Keratinocyte (primary cell): ENCODE results near the gene AKAP13. TPM values are rescaled to one million over a fixed set of nuclear protein-coding genes. Genes with fewer than 3 reads are reported as not detected.

Experiments used
- DNase-seq: peaks from one replicate; pipeline ENCODE4 v3.0.0-alpha.2; 2011; ENCODE audit warnings: low read depth, missing footprints, low spot score
- FAIRE-seq: peaks from 2 replicates; lab custom pipeline; 2011; peaks lifted over from hg19 to GRCh38; lab: Jason Lieb, UNC
- H2AFZ ChIP-seq: 2 replicates; pipeline ENCODE4 v1.6.0; 2012; ENCODE audit warnings: low read length, control low read depth, inconsistent platforms; ENCODE audit not compliant: control insufficient read depth
- H3K27ac ChIP-seq: 2 replicates; pipeline ENCODE4 v1.5.1; 2011; ENCODE audit warnings: low read length; ENCODE audit not compliant: control insufficient read depth, insufficient read depth
- H3K27me3 ChIP-seq: 3 replicates; pipeline ENCODE4 v1.6.0; 2011; ENCODE audit warnings: low read length; ENCODE audit not compliant: control insufficient read depth, insufficient read depth; ENCODE audit errors: extremely low read depth
- H3K36me3 ChIP-seq, 2 experiments: 2 replicates in 1 of 2; 3 replicates in 1 of 2; pipeline ENCODE4 v1.5.1; 2011; ENCODE audit warnings: low read length in 2 of 2, mild to moderate bottlenecking in 1 of 2; ENCODE audit not compliant: control insufficient read depth in 2 of 2, insufficient read depth in 2 of 2; ENCODE audit errors: extremely low read depth in 1 of 2
- H3K4me1 ChIP-seq: 3 replicates; pipeline ENCODE4 v1.5.1; 2011; ENCODE audit warnings: low read length; ENCODE audit not compliant: control insufficient read depth, insufficient read depth; ENCODE audit errors: extremely low read depth
- H3K4me2 ChIP-seq: 3 replicates; pipeline ENCODE4 v1.6.0; 2011; ENCODE audit warnings: low read depth, low read length; ENCODE audit not compliant: control insufficient read depth, insufficient read depth; ENCODE audit errors: extremely low read depth
- H3K4me3 ChIP-seq, 3 experiments: fragments of 200-600 bp in 1 of 3; sonication (generic) in 1 of 3; 2 replicates in 2 of 3; 3 replicates in 1 of 3; pipeline ENCODE4 v1.5.1; 2011 to 2016; ENCODE audit warnings: low read length in 3 of 3, mild to moderate bottlenecking in 3 of 3, control low read depth in 2 of 3, inconsistent platforms in 1 of 3, low read depth in 1 of 3, mixed read lengths in 1 of 3, mixed run types in 1 of 3, moderate library complexity in 1 of 3; ENCODE audit not compliant: control insufficient read depth in 2 of 3, insufficient read depth in 2 of 3; ENCODE audit errors: extremely low read depth in 1 of 3
- H3K79me2 ChIP-seq: 2 replicates; pipeline ENCODE4 v1.6.0; 2012; ENCODE audit warnings: low read length; ENCODE audit not compliant: control insufficient read depth, insufficient read depth
- H3K9ac ChIP-seq: 3 replicates; pipeline ENCODE4 v1.6.0; 2011; ENCODE audit warnings: low read length; ENCODE audit not compliant: control insufficient read depth, insufficient read depth; ENCODE audit errors: extremely low read depth
- H3K9me1 ChIP-seq: 3 replicates; pipeline ENCODE4 v1.6.0; 2011; ENCODE audit warnings: low read length; ENCODE audit not compliant: control insufficient read depth, insufficient read depth; ENCODE audit errors: extremely low read depth
- H3K9me3 ChIP-seq: 2 replicates; pipeline ENCODE4 v1.5.1; 2012; ENCODE audit warnings: low read depth, low read length; ENCODE audit not compliant: control insufficient read depth
- H4K20me1 ChIP-seq: 3 replicates; pipeline ENCODE4 v1.6.0; 2011; ENCODE audit warnings: low read length; ENCODE audit not compliant: control insufficient read depth, insufficient read depth; ENCODE audit errors: extremely low read depth
- EZH2 ChIP-seq: IDR thresholded peaks from one replicate; pipeline ENCODE4 v1.6.1; 2012; ENCODE audit warnings: inconsistent platforms, mild to moderate bottlenecking, low read length, moderate library complexity
- dilution Hi-C: fragments of 300-500 bp; cut with MboI; formaldehyde crosslinking; loops from one replicate; pipeline ENCODE4 v1.7.0; 2020; ENCODE audit warnings: low sequenced_read_pairs; ENCODE audit not compliant: extremely low pct_ligation_motif_present
- polyA plus RNA-seq, 5 experiments: library from polyadenylated mRNA; depleted of rRNA in 3 of 5; stranded (reverse) in 3 of 5; stranded (forward) in 1 of 5; unstranded in 1 of 5; fragments of >200 nt; gene quantifications; 1 replicate in 1 of 5; 2 replicates in 3 of 5; 3 replicates in 1 of 5; pipeline versions ENCODE4 v1.2.1 to v1.2.3, GENCODE V29; 2011 to 2012; ENCODE audit warnings: missing spikeins in 2 of 5, low read depth in 1 of 5, low replicate concordance in 1 of 5
- TF ChIP-seq, protein P1 (sequence below), 3 experiments: IDR thresholded peaks in 1 of 3; conservative IDR thresholded peaks in 1 of 3; optimal IDR thresholded peaks in 1 of 3; 2 replicates in 2 of 3; 3 replicates in 1 of 3; pipeline versions ENCODE3 to v1.5.1; 2011; ENCODE audit warnings: low read length in 3 of 3, mild to moderate bottlenecking in 3 of 3, moderate library complexity in 2 of 3, control low read depth in 1 of 3, inconsistent platforms in 1 of 3; ENCODE audit not compliant: insufficient read depth in 2 of 3; ENCODE audit errors: extremely low read depth in 1 of 3

AKAP13 gene
- polyA plus RNA-seq, 1 donor (not counting 4 experiments of a cell fraction or from before 2014, with no cell fraction given) = 16.7 TPM

DNA sequence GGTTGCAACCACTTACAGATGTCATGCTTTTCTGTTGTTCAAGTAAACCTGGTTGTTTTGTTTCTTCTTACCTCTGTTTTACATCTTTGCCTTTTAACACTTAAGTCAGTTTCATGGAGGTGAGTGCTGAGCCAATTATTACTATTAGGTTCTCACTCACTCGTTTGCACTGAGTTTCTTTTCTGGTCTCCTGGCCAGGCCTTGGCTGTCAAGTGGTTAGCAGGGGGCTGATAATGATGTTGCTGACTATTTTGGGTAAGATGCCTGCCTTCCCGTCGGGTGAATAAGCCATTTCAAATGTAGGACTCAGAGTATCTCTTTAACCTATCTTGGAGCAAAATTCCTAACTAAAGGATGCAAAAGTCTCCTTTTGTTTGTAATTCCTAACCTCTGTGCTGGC, 335.9 kb downstream of the AKAP13 start:
- Histone ChIP-seq H3K9ac (no peak overlapping the region), H3K4me1 (no peaks in the 10 kb centered on the region), H2AFZ (no peak overlapping the region), H3K4me2 (no peak overlapping the region), H3K9me1 (no peaks in the 10 kb centered on the region), H3K79me2 (no peaks in the 10 kb centered on the region), H3K27ac (no peak overlapping the region), H3K27me3 (no peaks in the 10 kb centered on the region), H3K9me3 (no peaks in the 10 kb centered on the region), H3K36me3 (peaks cover 8 to 24% of the 10 kb centered on the region in 2 experiments), H3K4me3 (no peak overlapping the region), H4K20me1 (no peaks in the 10 kb centered on the region)
- dilution Hi-C loops = no loop called here
- FAIRE-seq (no peak), DNase-seq (no peak)
- no peak for TF ChIP-seq EZH2

GRCh38 chr15:85717212-85717611, 336.8 kb downstream of the AKAP13 start:
- no peak overlapping the region for H3K4me3 ChIP-seq
- no peak overlapping the region for H2AFZ ChIP-seq
- H3K36me3 ChIP-seq = peaks cover 8 to 27% of the 10 kb centered on the region in 2 experiments
- H3K9me3 ChIP-seq = no peaks in the 10 kb centered on the region
- H4K20me1 ChIP-seq = no peaks in the 10 kb centered on the region
- no peaks in the 10 kb centered on the region for H3K9me1 ChIP-seq
- H3K4me2 ChIP-seq = no peak overlapping the region
- H3K79me2 ChIP-seq = no peaks in the 10 kb centered on the region
- dilution Hi-C loops = no loop called here
- H3K27ac ChIP-seq = no peak overlapping the region
- H3K27me3 ChIP-seq = no peaks in the 10 kb centered on the region
- no peak overlapping the region for H3K9ac ChIP-seq
- no peaks in the 10 kb centered on the region for H3K4me1 ChIP-seq
- TF ChIP-seq, protein P1, sequence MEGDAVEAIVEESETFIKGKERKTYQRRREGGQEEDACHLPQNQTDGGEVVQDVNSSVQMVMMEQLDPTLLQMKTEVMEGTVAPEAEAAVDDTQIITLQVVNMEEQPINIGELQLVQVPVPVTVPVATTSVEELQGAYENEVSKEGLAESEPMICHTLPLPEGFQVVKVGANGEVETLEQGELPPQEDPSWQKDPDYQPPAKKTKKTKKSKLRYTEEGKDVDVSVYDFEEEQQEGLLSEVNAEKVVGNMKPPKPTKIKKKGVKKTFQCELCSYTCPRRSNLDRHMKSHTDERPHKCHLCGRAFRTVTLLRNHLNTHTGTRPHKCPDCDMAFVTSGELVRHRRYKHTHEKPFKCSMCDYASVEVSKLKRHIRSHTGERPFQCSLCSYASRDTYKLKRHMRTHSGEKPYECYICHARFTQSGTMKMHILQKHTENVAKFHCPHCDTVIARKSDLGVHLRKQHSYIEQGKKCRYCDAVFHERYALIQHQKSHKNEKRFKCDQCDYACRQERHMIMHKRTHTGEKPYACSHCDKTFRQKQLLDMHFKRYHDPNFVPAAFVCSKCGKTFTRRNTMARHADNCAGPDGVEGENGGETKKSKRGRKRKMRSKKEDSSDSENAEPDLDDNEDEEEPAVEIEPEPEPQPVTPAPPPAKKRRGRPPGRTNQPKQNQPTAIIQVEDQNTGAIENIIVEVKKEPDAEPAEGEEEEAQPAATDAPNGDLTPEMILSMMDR (optimal IDR thresholded peaks at IDR 0.05 in 1 of 3, IDR thresholded peaks at IDR 0.05 in 1 of 3, conservative IDR thresholded peaks at IDR 0.05 in 1 of 3; ENCODE audit: extremely low read depth in 1 of 3, insufficient read depth in 2 of 3, low read length in 3 of 3) = no peak
- no peak for TF ChIP-seq EZH2
- FAIRE-seq (peak; percentile 20), DNase-seq (no peak)
